Measurements from ENCODE around the gene RBBP9. TPM values are rescaled to one million over a fixed set of nuclear protein-coding genes. Genes with fewer than 3 reads are reported as not detected.

Gene RBBP9
- total and polyA plus RNA-seq, 11 donors = 2.1 to 9.1 (median 5.8) TPM

- H3K27me3 ChIP-seq = no peaks in the 10 kb centered on the region
- no peak for ATAC-seq
- whole genome bisulfite sequencing, 4 donors = 63 to 83% (median 66%) methylated on average over 1 of the region's 1 CpG
- no peak overlapping the region for H3K4me3 ChIP-seq
- TF ChIP-seq CTCF (IDR thresholded peaks at IDR 0.05) (no peak), POLR2A (IDR thresholded peaks at IDR 0.05) (no peak)
- peaks cover 3 to 100% (median 98%) of the 10 kb centered on the region in 9 donors for H3K36me3 ChIP-seq
- H3K27ac ChIP-seq = no peak overlapping the region
- no peaks in the 10 kb centered on the region for H3K4me1 ChIP-seq
- no peaks in the 10 kb centered on the region for H3K9me3 ChIP-seq
- DNase-seq = no peak
- intact Hi-C loops (cut with DNase I) = no loop called here
These were observed 19.2 kb downstream of the RBBP9 start for GRCh38 chr20:18477821-18478220.

GRCh38 chr20:18477218-18477617, 19.8 kb downstream of the RBBP9 start:
- Histone ChIP-seq H3K4me3 (no peak overlapping the region), H3K9me3 (no peaks in the 10 kb centered on the region), H3K27me3 (no peaks in the 10 kb centered on the region), H3K36me3 (peaks cover 3 to 100% (median 98%) of the 10 kb centered on the region in 9 donors), H3K27ac (no peak overlapping the region), H3K4me1 (no peaks in the 10 kb centered on the region)
- DNase-seq (no peak), ATAC-seq (no peak)
- no peak for TF ChIP-seq POLR2A (IDR thresholded peaks at IDR 0.05)
- 89 to 96% (median 95%) methylated on average over 1 of the region's 1 CpG for WGBS, 4 donors
- intact Hi-C loops (cut with DNase I) = no loop called here

- intact Hi-C loops (cut with DNase I) = loop anchor here in 7 of 10 donors (1.0 to 10.0 kb wide), 9 partner anchors 30 to 180 kb away; partner anchors contain the start of genes SEC23B (in 3 of the 7), ZNF133 (in 3 of the 7), RBBP9 (in 2 of the 7) and SMIM26 (in 1 of the 7)
- TF ChIP-seq CTCF (IDR thresholded peaks at IDR 0.05) (no peak), POLR2A (IDR thresholded peaks at IDR 0.05) (no peak)
- peak; percentile 99 to 100 (median 100) for ATAC-seq
- WGBS, 4 donors = 0 to 1% (median 0%) methylated on average over 42 to 57 of the region's 57 CpGs
- Histone ChIP-seq H3K4me3 (peak within 1 kb of the TSS; percentile 74 to 99 (median 82)), H3K27ac (peak within 1 kb of the TSS; percentile 73 to 95 (median 88)), H3K9me3 (no peaks in the 10 kb centered on the region), H3K4me1 (peaks cover 0 to 22% (median 14%) of the 10 kb centered on the region in 12 donors), H3K36me3 (peaks cover 0 to 31% (median 19%) of the 10 kb centered on the region in 9 donors), H3K27me3 (no peaks in the 10 kb centered on the region)
- peak; percentile 95 to 98 (median 97) for DNase-seq
These were observed 29.9 kb downstream of the RBBP9 start, which contains the start of the genes DZANK1 and POLR3F for GRCh38 chr20:18466894-18467730. DZANK1 (minus strand) TSS chr20:18467030; CDS start chr20:18465358, 1,672 bp downstream. POLR3F (plus strand) TSS chr20:18467390; CDS start chr20:18467507, 117 bp downstream.

GRCh38 chr20:18466574-18466893, 30.5 kb downstream of the RBBP9 start:
- Histone ChIP-seq H3K27ac (peak overlapping the region in 11 of 12 donors; percentile 73 to 95 (median 88)), H3K27me3 (no peaks in the 10 kb centered on the region), H3K4me3 (peak overlapping the region; percentile 74 to 99 (median 82)), H3K36me3 (peaks cover 0 to 25% (median 16%) of the 10 kb centered on the region in 9 donors), H3K9me3 (no peaks in the 10 kb centered on the region), H3K4me1 (peaks cover 0 to 22% (median 14%) of the 10 kb centered on the region in 12 donors)
- WGBS, 4 donors = 0 to 2% (median 0%) methylated on average over 10 to 15 of the region's 15 CpGs
- TF ChIP-seq CTCF (IDR thresholded peaks at IDR 0.05) (no peak), POLR2A (IDR thresholded peaks at IDR 0.05) (no peak)
- no peak for DNase-seq
- intact Hi-C loops (cut with DNase I) = loop anchor here in 7 of 10 donors (2.0 to 10.0 kb wide), 8 partner anchors 30 to 179 kb away; partner anchors contain the start of genes ZNF133 (in 3 of the 7), RBBP9 (in 2 of the 7), SEC23B (in 2 of the 7) and SMIM26 (in 1 of the 7)
- peak; percentile 62 to 85 (median 78) for ATAC-seq

Data from heart left ventricle (tissue), 16 donors.